ENCODE data around the gene GRIK5. TPM values are rescaled to one million over a fixed set of nuclear protein-coding genes. Genes with fewer than 3 reads are reported as not detected.

GRIK5 gene
- total RNA-seq, 1 experiment from 2014 or later, result 43.1 TPM

DNA sequence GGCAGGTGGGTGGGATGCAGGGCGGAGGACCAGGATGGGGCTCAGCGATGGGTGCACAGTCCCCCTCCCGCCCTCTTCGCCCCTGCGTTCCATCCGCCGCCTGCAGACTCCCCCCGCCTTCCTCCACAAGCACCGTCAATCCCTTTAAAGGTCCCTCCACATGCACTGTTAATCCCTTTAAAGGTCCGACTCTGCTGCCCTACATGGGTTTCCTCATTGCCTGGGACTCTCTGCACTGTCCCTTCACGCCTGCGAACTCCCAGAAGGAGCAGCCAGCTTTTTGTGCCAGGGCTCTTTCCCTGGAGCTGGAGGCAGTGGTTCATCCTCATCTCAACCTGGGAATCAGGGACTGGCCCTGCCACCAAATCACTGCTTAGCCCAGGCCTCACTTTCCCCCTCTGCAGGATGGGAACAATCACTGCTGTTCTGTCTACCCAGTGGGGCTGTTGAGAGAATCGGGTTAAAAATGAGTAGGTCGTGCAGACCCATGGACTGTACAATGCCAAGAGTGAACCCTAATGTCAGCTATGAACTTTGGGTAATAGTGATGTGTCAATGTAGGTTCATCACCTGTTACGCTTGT is 26.3 kb upstream of the GRIK5 start:
- no CpG with 5 or more reads among the region's 15 CpGs for WGBS (ENCODE audit: extremely low coverage, insufficient read length, low lambda C conversion rate)

More for the DNA sequence above, 26.3 kb upstream of the GRIK5 start:
- H3K4me1 ChIP-seq (ENCODE audit: insufficient read depth, low read length), result no peaks in the 10 kb centered on the region; the same call in 1 of the 2 replicates
- no peak overlapping the region for H3K14ac ChIP-seq (ENCODE audit: insufficient read depth, low read length)
- no peak overlapping the region for H2AFZ ChIP-seq (ENCODE audit: low read length)
- H3K4ac ChIP-seq (ENCODE audit: low read depth, low read length), result no peak overlapping the region
- H3K9me3 ChIP-seq (ENCODE audit: control insufficient read depth, low read depth, low read length), result no peaks in the 10 kb centered on the region
- H3K18ac ChIP-seq (ENCODE audit: insufficient read length, low read depth, low read length), result no peak overlapping the region
- H4K8ac ChIP-seq (replicated peaks; ENCODE audit: insufficient read length, low read depth, low read length), result no peak overlapping the region
- no peak overlapping the region for H3K27ac ChIP-seq (ENCODE audit: insufficient read length, low read depth, low read length)
- no peaks in the 10 kb centered on the region for H3K23me2 ChIP-seq (ENCODE audit: insufficient read length, low read depth, low read length, poor library complexity, severe bottlenecking)
- no peak for DNase-seq
- Mint-ChIP-seq H3K4me1 (peaks cover 9 to 27% of the 10 kb centered on the region in 2 experiments), H3K4me3 (peak overlapping the region; percentile 52 to 77), H3K36me3 (ENCODE audit: insufficient read depth in 1 of 3, low read depth in 3 of 3) (no peaks in the 10 kb centered on the region; a peak in 1 of 7 replicates), H3K9me3 (no peaks in the 10 kb centered on the region), H3K27me3 (ENCODE audit: low read depth) (peaks cover 16% of the 10 kb centered on the region), H3K27ac (no peak overlapping the region)
- H2BK5ac ChIP-seq (ENCODE audit: insufficient read length, low read length), result no peak overlapping the region
- H4K91ac ChIP-seq (ENCODE audit: insufficient read length, low read depth, low read length), result no peak overlapping the region
- H4K5ac ChIP-seq (ENCODE audit: insufficient read length, low read depth, low read length), result no peak overlapping the region
- H4K20me1 ChIP-seq (ENCODE audit: control insufficient read depth, insufficient read depth, insufficient read length), result no peaks in the 10 kb centered on the region
- no peak overlapping the region for H2BK120ac ChIP-seq (ENCODE audit: low read depth, low read length, poor library complexity, severe bottlenecking)
- H3K23ac ChIP-seq (ENCODE audit: insufficient read length, low read depth, low read length), result no peak overlapping the region
- H3K79me2 ChIP-seq (ENCODE audit: insufficient read depth, low read length), result no peaks in the 10 kb centered on the region
- H3K9ac ChIP-seq (ENCODE audit: extremely low read depth, insufficient read length, low read length), result no peak overlapping the region
- no peak overlapping the region for H2AK5ac ChIP-seq (ENCODE audit: insufficient read length, low read length)
- peak overlapping the region; percentile 9 for H3K4me2 ChIP-seq (ENCODE audit: insufficient read depth, insufficient read length, low read length)
- no peak overlapping the region for H2BK15ac ChIP-seq (ENCODE audit: low read depth, low read length)
- H2BK12ac ChIP-seq (ENCODE audit: insufficient read length, low read depth, low read length), result no peak overlapping the region
- no peaks in the 10 kb centered on the region for H3K79me1 ChIP-seq (ENCODE audit: insufficient read depth, low read depth, low read length, poor library complexity, severe bottlenecking)
- no peak overlapping the region for H3K56ac ChIP-seq (ENCODE audit: insufficient read length, low read depth, low read length)
- H2BK20ac ChIP-seq (ENCODE audit: low read depth, low read length, poor library complexity, severe bottlenecking), result no peak overlapping the region
- TF ChIP-seq, protein P1, sequence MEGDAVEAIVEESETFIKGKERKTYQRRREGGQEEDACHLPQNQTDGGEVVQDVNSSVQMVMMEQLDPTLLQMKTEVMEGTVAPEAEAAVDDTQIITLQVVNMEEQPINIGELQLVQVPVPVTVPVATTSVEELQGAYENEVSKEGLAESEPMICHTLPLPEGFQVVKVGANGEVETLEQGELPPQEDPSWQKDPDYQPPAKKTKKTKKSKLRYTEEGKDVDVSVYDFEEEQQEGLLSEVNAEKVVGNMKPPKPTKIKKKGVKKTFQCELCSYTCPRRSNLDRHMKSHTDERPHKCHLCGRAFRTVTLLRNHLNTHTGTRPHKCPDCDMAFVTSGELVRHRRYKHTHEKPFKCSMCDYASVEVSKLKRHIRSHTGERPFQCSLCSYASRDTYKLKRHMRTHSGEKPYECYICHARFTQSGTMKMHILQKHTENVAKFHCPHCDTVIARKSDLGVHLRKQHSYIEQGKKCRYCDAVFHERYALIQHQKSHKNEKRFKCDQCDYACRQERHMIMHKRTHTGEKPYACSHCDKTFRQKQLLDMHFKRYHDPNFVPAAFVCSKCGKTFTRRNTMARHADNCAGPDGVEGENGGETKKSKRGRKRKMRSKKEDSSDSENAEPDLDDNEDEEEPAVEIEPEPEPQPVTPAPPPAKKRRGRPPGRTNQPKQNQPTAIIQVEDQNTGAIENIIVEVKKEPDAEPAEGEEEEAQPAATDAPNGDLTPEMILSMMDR (conservative IDR thresholded peaks at IDR 0.05), result peak; percentile 30; the same call in 1 of the 3 replicates
- H3T11ph ChIP-seq (ENCODE audit: low read length), result no peak overlapping the region
- no peaks in the 10 kb centered on the region for H3K27me3 ChIP-seq (ENCODE audit: insufficient read depth, low read length)

Measured in H9 (cell line).